Skeletal muscle tissue (tissue), 4 donors: Measurements from ENCODE around the gene AKAP11. TPM values are rescaled to one million over a fixed set of nuclear protein-coding genes. Genes with fewer than 3 reads are reported as not detected.
"Not testable (repeated sequence)": the region's sequence is repeated elsewhere in the genome, so short reads cannot be mapped to it uniquely, and the experiment has no call there.

Experiments
- H3K27ac ChIP-seq: one replicate; pipeline ENCODE4 v1.7.0; 2013; ENCODE audit warnings: mild to moderate bottlenecking, low read depth, low read length, inconsistent platforms
- H3K27me3 ChIP-seq, 3 donors: one replicate each; pipeline ENCODE4 v1.7.0; 2013; ENCODE audit warnings: low read length in 3 of 3; ENCODE audit not compliant: control insufficient read depth in 3 of 3, insufficient read depth in 3 of 3
- H3K36me3 ChIP-seq, 3 donors: one replicate each; pipeline ENCODE4 v1.7.0; 2013; ENCODE audit warnings: low read length in 3 of 3; ENCODE audit not compliant: control insufficient read depth in 3 of 3, insufficient read depth in 3 of 3
- H3K4me1 ChIP-seq, 3 donors: one replicate each; pipeline ENCODE4 v1.7.0; 2013; ENCODE audit warnings: low read length in 3 of 3, mild to moderate bottlenecking in 3 of 3; ENCODE audit not compliant: control insufficient read depth in 3 of 3, insufficient read depth in 3 of 3
- H3K4me3 ChIP-seq, 3 donors: one replicate each; pipeline ENCODE4 v1.7.0; 2013; ENCODE audit warnings: low read length in 3 of 3
- H3K9ac ChIP-seq, 3 donors: one replicate each; pipeline ENCODE4 v1.7.0; 2013; ENCODE audit warnings: low read length in 3 of 3, mild to moderate bottlenecking in 3 of 3, moderate library complexity in 2 of 3, low read depth in 1 of 3
- H3K9me3 ChIP-seq, 3 donors: one replicate each; pipeline ENCODE4 v1.7.0; 2013; ENCODE audit warnings: low read length in 3 of 3; ENCODE audit not compliant: control insufficient read depth in 3 of 3
- total RNA-seq: library from RNA; depleted of rRNA; stranded (reverse); fragments of >200 nt; gene quantifications from one replicate; pipeline ENCODE4 v1.2.3, GENCODE V29; 2014
- donor health status: Osteomylitis.

The AKAP11 gene
- total RNA-seq, result 16.7 TPM

- H3K27me3 ChIP-seq, result peaks cover 0 to 5% (median 0%) of the 10 kb centered on the region in 3 donors
- no peaks in the 10 kb centered on the region for H3K36me3 ChIP-seq
- no peaks in the 10 kb centered on the region for H3K9me3 ChIP-seq
These were observed at the start of gene AKAP11 for GRCh38 chr13:42272115-42272803. Gene AKAP11 (plus strand): TSS chr13:42272152. CDS start chr13:42286349, 14,197 bp downstream.

GRCh38 chr13:42223681-42224080, 48.3 kb upstream of the AKAP11 start:
- Histone ChIP-seq H3K9ac (no peak overlapping the region), H3K4me3 (no peak overlapping the region), H3K4me1 (no peaks in the 10 kb centered on the region), H3K27me3 (no peaks in the 10 kb centered on the region), H3K36me3 (peaks cover 0 to 7% (median 0%) of the 10 kb centered on the region in 3 donors), H3K27ac (no peak overlapping the region), H3K9me3 (no peaks in the 10 kb centered on the region)

More at GRCh38 chr13:42272115-42272803, at the start of gene AKAP11:
- H3K27ac ChIP-seq, result peak within 1 kb of the TSS; percentile 84
- H3K9ac ChIP-seq, result peak within 1 kb of the TSS; percentile 78 to 81 (median 79)
- H3K4me1 ChIP-seq, result peaks cover 6 to 12% (median 10%) of the 10 kb centered on the region in 3 donors
- peak within 1 kb of the TSS; percentile 80 to 89 (median 86) for H3K4me3 ChIP-seq

- H3K9ac ChIP-seq, result no peak overlapping the region
- H3K36me3 ChIP-seq, result peaks cover 0 to 7% (median 0%) of the 10 kb centered on the region in 3 donors
- no peak overlapping the region for H3K4me3 ChIP-seq
- H3K27ac ChIP-seq, result no peak overlapping the region
- no peaks in the 10 kb centered on the region for H3K9me3 ChIP-seq
- no peaks in the 10 kb centered on the region for H3K27me3 ChIP-seq
- no peaks in the 10 kb centered on the region for H3K4me1 ChIP-seq
These were observed 46.9 kb upstream of the AKAP11 start for GRCh38 chr13:42225051-42225450.

DNA sequence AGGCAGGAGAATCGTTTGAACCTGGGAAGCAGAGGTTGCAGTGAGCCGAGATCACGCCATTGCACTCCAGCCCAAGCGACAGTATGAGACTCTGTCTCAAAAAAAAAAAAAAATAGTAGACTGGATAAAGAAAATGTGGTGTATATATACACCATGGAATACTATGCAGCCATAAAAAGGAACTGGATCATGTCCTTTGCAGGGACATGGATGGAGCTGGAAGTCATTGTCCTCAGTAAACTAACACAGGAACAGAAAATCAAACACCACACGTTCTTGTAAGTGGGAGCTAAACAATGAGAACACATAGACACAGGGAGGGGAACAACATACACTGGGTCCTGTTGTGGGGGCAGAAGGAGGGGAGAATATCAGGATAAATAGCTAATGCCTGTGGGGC, 45.2 kb upstream of the AKAP11 start:
- H3K4me1 ChIP-seq, result not testable (repeated sequence)

DNA sequence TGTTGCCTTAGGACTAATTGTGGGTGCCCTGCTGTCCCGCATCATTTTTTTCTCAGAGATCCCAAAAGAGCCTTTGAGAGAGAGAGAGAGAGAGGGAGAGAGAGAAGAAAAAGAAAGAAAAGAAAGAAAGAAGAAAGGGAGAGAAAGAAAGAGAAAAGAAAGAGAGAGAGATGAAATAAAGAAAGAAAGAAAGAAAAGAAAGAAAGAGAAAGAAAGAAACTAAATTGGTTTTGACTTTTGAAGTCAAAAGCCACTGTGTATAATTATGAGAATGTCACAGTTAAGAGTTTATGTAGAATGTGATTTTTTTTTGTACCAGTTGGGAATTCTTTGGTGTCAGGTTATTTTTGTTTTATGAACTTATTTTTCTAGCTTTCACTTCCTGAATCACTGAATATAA, 43.4 kb upstream of the AKAP11 start:
- no peak overlapping the region for H3K4me3 ChIP-seq
- H3K9me3 ChIP-seq, result no peaks in the 10 kb centered on the region
- no peak overlapping the region for H3K27ac ChIP-seq
- no peaks in the 10 kb centered on the region for H3K4me1 ChIP-seq
- H3K9ac ChIP-seq, result no peak overlapping the region
- H3K36me3 ChIP-seq, result no peaks in the 10 kb centered on the region
- no peaks in the 10 kb centered on the region for H3K27me3 ChIP-seq

More for the DNA sequence above, 45.2 kb upstream of the AKAP11 start:
- not testable (repeated sequence) for H3K9me3 ChIP-seq, H3K9ac ChIP-seq, H3K36me3 ChIP-seq, H3K4me3 ChIP-seq, H3K27me3 ChIP-seq, H3K27ac ChIP-seq

DNA sequence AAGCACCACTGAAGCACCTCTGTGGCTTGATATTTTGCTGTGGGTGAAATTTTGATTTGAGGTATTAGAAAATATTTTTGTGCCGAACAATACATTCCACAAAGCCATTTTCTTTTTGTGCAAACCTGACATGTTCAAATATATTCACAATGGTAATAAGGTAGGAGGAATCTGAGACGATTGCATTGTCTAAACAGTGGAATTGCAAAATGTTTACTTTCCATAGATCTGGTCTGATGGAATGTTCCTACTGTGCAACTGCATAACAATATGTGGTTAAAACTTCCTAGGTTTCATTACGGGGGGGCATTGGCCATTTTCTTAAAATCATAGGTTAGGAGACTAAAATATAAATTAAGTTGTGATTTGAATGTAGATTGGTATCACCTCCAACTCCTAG, 42.7 kb upstream of the AKAP11 start:
- Histone ChIP-seq H3K4me3 (no peak overlapping the region), H3K9me3 (no peaks in the 10 kb centered on the region), H3K36me3 (no peaks in the 10 kb centered on the region), H3K27ac (no peak overlapping the region), H3K27me3 (no peaks in the 10 kb centered on the region), H3K4me1 (no peaks in the 10 kb centered on the region), H3K9ac (no peak overlapping the region)

DNA sequence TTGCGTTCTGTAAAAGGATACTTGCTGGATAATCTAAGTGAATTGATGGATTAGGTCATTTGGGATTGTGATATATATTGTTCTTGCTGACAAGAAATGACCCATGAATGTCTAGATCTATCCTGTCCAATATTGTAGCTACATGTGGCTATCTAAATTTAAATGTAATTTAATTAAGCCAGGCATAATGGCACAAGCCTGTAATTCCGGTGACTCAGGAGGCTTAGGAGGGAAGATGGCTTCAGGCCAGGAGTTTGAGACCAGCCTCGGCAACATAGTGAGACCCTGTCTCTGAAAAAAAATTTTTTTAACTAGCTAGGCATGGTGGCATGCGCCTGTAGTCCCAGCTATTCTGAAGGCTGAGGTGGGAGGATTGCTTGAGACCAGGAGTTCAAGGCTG, 39.3 kb upstream of the AKAP11 start:
- H3K9ac ChIP-seq, result no peak overlapping the region
- no peak overlapping the region for H3K27ac ChIP-seq
- H3K9me3 ChIP-seq, result no peaks in the 10 kb centered on the region

GRCh38 chr13:42233726-42234125, 38.2 kb upstream of the AKAP11 start:
- H3K9me3 ChIP-seq, result no peaks in the 10 kb centered on the region
- H3K4me1 ChIP-seq, result no peaks in the 10 kb centered on the region
- no peak overlapping the region for H3K4me3 ChIP-seq
- no peak overlapping the region for H3K27ac ChIP-seq
- no peak overlapping the region for H3K9ac ChIP-seq
- H3K27me3 ChIP-seq, result no peaks in the 10 kb centered on the region
- H3K36me3 ChIP-seq, result no peaks in the 10 kb centered on the region

More for the DNA sequence above, 39.3 kb upstream of the AKAP11 start:
- Histone ChIP-seq H3K27me3 (no peaks in the 10 kb centered on the region), H3K36me3 (no peaks in the 10 kb centered on the region), H3K4me1 (no peaks in the 10 kb centered on the region), H3K4me3 (no peak overlapping the region)

- Histone ChIP-seq H3K4me3 (no peak overlapping the region), H3K27me3 (no peaks in the 10 kb centered on the region), H3K9me3 (no peaks in the 10 kb centered on the region), H3K36me3 (no peaks in the 10 kb centered on the region), H3K4me1 (no peaks in the 10 kb centered on the region), H3K27ac (no peak overlapping the region), H3K9ac (no peak overlapping the region)
These were observed 32.8 kb upstream of the AKAP11 start for GRCh38 chr13:42239161-42239560.

- Histone ChIP-seq H3K4me3 (no peak overlapping the region), H3K36me3 (no peaks in the 10 kb centered on the region), H3K27me3 (no peaks in the 10 kb centered on the region), H3K9me3 (no peaks in the 10 kb centered on the region), H3K27ac (no peak overlapping the region), H3K4me1 (no peaks in the 10 kb centered on the region), H3K9ac (no peak overlapping the region)
These were observed 32.3 kb upstream of the AKAP11 start for GRCh38 chr13:42239644-42240043.
